ENCODE data around the gene OR14A2. TPM values are rescaled to one million over a fixed set of nuclear protein-coding genes. Genes with fewer than 3 reads are reported as not detected.

Gene OR14A2
- total RNA-seq: not detected in 2 replicates

GRCh38 chr1:247748041-247748440 is at the start of gene OR14A2:
OR14A2 (minus strand) TSS chr1:247748141.

DNA sequence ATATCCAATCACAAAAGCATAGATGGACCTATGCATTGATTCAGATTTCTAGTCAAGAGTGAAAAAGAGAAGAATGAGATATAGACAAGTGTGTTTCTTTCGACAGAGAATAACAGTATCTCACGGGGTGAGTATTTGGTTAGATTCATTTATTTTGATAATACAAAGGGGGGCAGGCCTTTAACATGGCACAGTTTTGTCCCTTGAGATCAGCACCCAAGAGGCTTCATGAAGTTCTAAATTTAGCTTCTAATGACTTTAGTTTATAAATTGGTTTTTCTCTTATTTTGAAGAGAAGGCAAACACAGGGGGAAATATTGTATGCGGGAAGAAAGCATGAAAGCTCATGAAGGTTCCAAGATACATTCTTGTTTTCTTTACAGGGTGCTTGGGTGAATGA is 12.5 kb upstream of the OR14A2 start, which contains the start of gene OR1C1:
OR1C1 (minus strand) TSS at position 101 of the 400 bp plus-strand sequence. CDS start 2,150 bp downstream, outside the sequence.

DNA sequence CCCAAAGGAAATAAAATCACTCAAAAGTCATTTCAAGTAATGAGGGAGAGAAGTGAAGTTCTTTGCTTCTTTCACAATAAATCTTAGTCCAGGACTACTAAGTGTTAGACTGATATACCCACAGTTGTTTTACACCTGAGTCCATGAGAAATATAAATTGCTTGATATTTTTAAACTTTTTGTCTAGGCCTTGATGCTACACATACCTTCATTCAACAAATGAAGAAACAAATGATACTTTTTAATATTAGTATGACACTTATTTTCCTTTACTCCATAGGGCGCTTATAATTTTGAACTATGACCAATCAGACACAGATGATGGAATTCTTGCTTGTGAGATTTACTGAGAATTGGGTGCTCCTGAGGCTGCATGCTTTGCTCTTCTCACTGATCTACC is 9.6 kb downstream of the OR14A2 start, which contains the start of gene OR14K1:
OR14K1 (plus strand) TSS at position 301 of the 400 bp plus-strand sequence; CDS start at position 301, 0 bp downstream.

DNA sequence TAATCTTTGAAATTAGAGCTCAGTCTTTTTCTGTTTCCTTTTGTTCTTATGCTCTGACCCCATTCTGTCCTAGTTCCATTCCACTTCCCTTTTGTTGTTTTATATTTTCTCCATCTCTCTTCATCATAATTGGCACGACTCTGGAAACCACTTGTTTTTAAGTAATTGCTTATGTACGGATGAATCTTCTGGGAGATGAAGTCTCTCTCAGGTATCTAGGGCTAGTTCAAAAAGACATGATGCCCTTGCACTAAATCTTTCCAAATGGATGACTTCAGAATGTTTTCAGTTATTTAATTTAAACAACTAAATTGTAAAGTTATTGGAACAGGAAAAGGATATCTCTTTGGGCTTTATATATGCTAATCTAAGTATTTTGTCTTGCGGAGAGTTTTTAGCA is 31.4 kb downstream of the OR14A2 start, which contains the start of gene OR6F1:
OR6F1 (minus strand) TSS at position 101 of the 400 bp plus-strand sequence. CDS start 3,891 bp downstream, outside the sequence.

DNA sequence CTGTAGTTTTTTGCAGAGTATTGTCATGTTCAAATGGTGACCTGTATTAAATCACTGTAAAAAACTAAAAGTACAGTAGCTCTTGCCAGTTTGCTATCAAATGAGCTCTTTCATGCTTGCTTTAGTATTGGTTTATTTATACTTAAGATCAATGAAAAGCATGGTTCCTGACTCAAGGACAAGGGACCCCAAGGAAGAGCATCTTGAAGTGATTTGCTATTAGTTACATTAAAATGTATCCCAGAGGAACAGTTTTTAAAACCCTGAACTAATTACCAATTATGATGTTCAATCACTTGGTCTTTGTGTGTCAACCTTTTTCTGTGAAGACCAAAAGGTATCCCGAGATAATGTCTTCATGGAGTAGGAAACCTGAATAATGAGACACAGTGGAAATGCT is 68.3 kb downstream of the OR14A2 start, which contains the start of gene OR13G1:
OR13G1 (minus strand) TSS at position 101 of the 400 bp plus-strand sequence. CDS start 6,698 bp downstream, outside the sequence.

Other genes with a start within 250 kb of the OR14A2 start
- not detected in 2 replicates for gene OR2C3, start 211.7 kb downstream of the OR14A2 start, total RNA-seq
- not detected in 2 replicates for gene GCSAML, start 199.0 kb downstream of the OR14A2 start, total RNA-seq
- gene OR2G2, start 159.8 kb downstream of the OR14A2 start, total RNA-seq: not detected in 2 replicates
- not detected in 2 replicates for gene OR2G3, start 142.6 kb downstream of the OR14A2 start, total RNA-seq
- not detected in 2 replicates for gene OR13G1, start 68.4 kb downstream of the OR14A2 start, total RNA-seq
- gene OR6F1, start 31.5 kb downstream of the OR14A2 start, total RNA-seq: not detected in 2 replicates
- not detected in 2 replicates for gene OR14K1, start 9.5 kb downstream of the OR14A2 start, total RNA-seq
- gene OR1C1, start 12.4 kb upstream of the OR14A2 start, total RNA-seq: not detected in 2 replicates
- gene OR14A16, start 76.0 kb upstream of the OR14A2 start, total RNA-seq: not detected in 2 replicates
- gene OR11L1, start 93.8 kb upstream of the OR14A2 start, total RNA-seq: not detected in 2 replicates
- 0.13 and 0.32 TPM in 2 replicates for gene TRIM58, start 109.0 kb upstream of the OR14A2 start, total RNA-seq
- gene OR2W3, start 147.4 kb upstream of the OR14A2 start, total RNA-seq: not detected in 2 replicates
- gene OR2T8, start 172.1 kb upstream of the OR14A2 start, total RNA-seq: not detected in 2 replicates
- not detected in 2 replicates for gene OR2AJ1, start 176.7 kb upstream of the OR14A2 start, total RNA-seq
- gene OR2L8, start 200.7 kb upstream of the OR14A2 start, total RNA-seq: not detected in 2 replicates
- not detected in 2 replicates for gene OR2AK2, start 217.1 kb upstream of the OR14A2 start, total RNA-seq

Data from epithelial cell of alveolus of lung (primary cell).